IMR-90 (cell line): ENCODE measurements around the gene TECPR2. TPM values are rescaled to one million over a fixed set of nuclear protein-coding genes. Genes with fewer than 3 reads are reported as not detected.

Experiments used
- MXI1 ChIP-seq: IDR thresholded peaks from 2 replicates; pipeline ENCODE4 v1.6.1; 2012; ENCODE audit warnings: low read depth, mild to moderate bottlenecking, low read length, moderate library complexity, borderline replicate concordance
- USF2 ChIP-seq: fragments of 150-350 bp; IDR thresholded peaks from 2 replicates; pipeline ENCODE4 v1.6.1; 2017; ENCODE audit warnings: mild to moderate bottlenecking, antibody characterized with exemption, low read length, low read depth
- polyA plus RNA-seq, 3 experiments: library from polyadenylated mRNA; depleted of rRNA; stranded (reverse); fragments of >200 nt; gene quantifications; 2 replicates each; pipeline ENCODE4 v1.2.3, GENCODE V29; 2012; ENCODE audit warnings: low replicate concordance in 1 of 3
- total RNA-seq: library from RNA; depleted of rRNA; stranded (reverse); fragments of >200 nt; gene quantifications from 2 replicates; pipeline ENCODE4 v1.2.3, GENCODE V29; 2012

The TECPR2 gene
- total and polyA plus RNA-seq, 2 of the 4 experiments (the other 2 are of a cell fraction), result 9.5 to 11.7 TPM

- TF ChIP-seq USF2 (no peak), MXI1 (no peak)
Observed at GRCh38 chr14:102538602-102539543, 176.1 kb downstream of the TECPR2 start (continued).
